SK-N-MC (cell line): ENCODE measurements around the gene KCNQ1.

Source experiments
- EZH2 ChIP-seq: fragments of 200-600 bp; sonication (generic); IDR thresholded peaks from one replicate; pipeline ENCODE4 v1.6.1; 2017; ENCODE audit warnings: antibody characterized with exemption
- FOXP2 ChIP-seq: optimal IDR thresholded peaks from 2 replicates; pipeline ENCODE3; 2011; ENCODE audit warnings: mild to moderate bottlenecking, moderate library complexity; ENCODE audit not compliant: insufficient read depth; ENCODE audit errors: extremely low read length, control extremely low read depth
- POLR2AphosphoS5 ChIP-seq: IDR thresholded peaks from 2 replicates; pipeline ENCODE4 v1.6.1; 2012; ENCODE audit warnings: mild to moderate bottlenecking, low read depth, low read length, borderline replicate concordance

DNA sequence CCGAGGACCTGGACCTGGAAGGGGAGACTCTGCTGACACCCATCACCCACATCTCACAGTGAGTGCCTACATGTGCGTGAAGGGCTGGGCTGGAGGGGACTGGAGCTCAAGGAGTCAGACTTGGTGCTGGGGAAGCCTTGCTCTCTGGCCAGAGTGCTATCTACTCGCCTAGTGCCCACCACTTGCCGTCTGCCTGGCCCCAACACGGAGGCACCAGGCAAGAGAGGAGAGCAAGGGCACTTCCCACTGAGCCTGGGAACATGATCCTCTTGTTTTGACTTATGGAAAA is 217.2 kb downstream of the KCNQ1 start:
- TF ChIP-seq POLR2AphosphoS5 (no peak), EZH2 (no peak), FOXP2 (no peak)
